Spleen (tissue), 11 donors: ENCODE measurements around the gene SPG11. TPM values are rescaled to one million over a fixed set of nuclear protein-coding genes. Genes with fewer than 3 reads are reported as not detected.

Experiments used
- DNase-seq: peaks from one replicate; pipeline ENCODE4 v3.0.0-alpha.2; 2020
- H3K27ac ChIP-seq, 8 donors: fragments of 200-600 bp; sonication (generic) in 7 of 8; 1 replicate in 4 of 8; 2 replicates in 4 of 8; pipeline versions ENCODE4 v1.5.0 to v1.8.0; 2016 to 2021; ENCODE audit warnings: inconsistent platforms in 4 of 8, mild to moderate bottlenecking in 4 of 8, moderate library complexity in 1 of 8
- H3K27me3 ChIP-seq, 7 donors: fragments of 200-600 bp; sonication (generic) in 6 of 7; replicated peaks in 1 of 7; 1 replicate in 4 of 7; 2 replicates in 3 of 7; pipeline versions ENCODE4 v1.5.0 to v1.8.0; 2016 to 2021; ENCODE audit warnings: inconsistent platforms in 3 of 7, mild to moderate bottlenecking in 1 of 7
- H3K36me3 ChIP-seq, 6 donors: fragments of 200-600 bp; sonication (generic) in 5 of 6; 1 replicate in 4 of 6; 2 replicates in 2 of 6; pipeline versions ENCODE4 v1.5.0 to v1.8.0; 2016 to 2021; ENCODE audit warnings: inconsistent platforms in 2 of 6
- H3K4me1 ChIP-seq, 6 donors: fragments of 200-600 bp; sonication (generic) in 5 of 6; 1 replicate in 3 of 6; 2 replicates in 3 of 6; pipeline versions ENCODE4 v1.5.0 to v1.8.0; 2016 to 2021; ENCODE audit warnings: inconsistent platforms in 3 of 6
- H3K4me3 ChIP-seq, 8 donors: fragments of 200-600 bp; sonication (generic) in 7 of 8; 1 replicate in 4 of 8; 2 replicates in 4 of 8; pipeline versions ENCODE4 v1.5.0 to v1.8.0; 2016 to 2021; ENCODE audit warnings: inconsistent platforms in 4 of 8, mild to moderate bottlenecking in 4 of 8, moderate library complexity in 2 of 8
- H3K9me3 ChIP-seq, 8 donors: fragments of 200-600 bp; sonication (generic) in 7 of 8; 1 replicate in 4 of 8; 2 replicates in 4 of 8; pipeline versions ENCODE4 v1.5.0 to v1.8.0; 2016 to 2021; ENCODE audit warnings: inconsistent platforms in 4 of 8
- CTCF ChIP-seq, 11 experiments: fragments of 200-600 bp in 7 of 11; fragments of 450-650 bp in 4 of 11; sonication (generic) in 4 of 11; IDR thresholded peaks in 8 of 11; conservative IDR thresholded peaks in 3 of 11; 1 replicate in 7 of 11; 2 replicates in 4 of 11; pipeline versions ENCODE4 v1.4.0 to v1.8.0; 2016 to 2021; ENCODE audit warnings: antibody characterized with exemption in 11 of 11, inconsistent platforms in 4 of 11, mild to moderate bottlenecking in 1 of 11
- POLR2A ChIP-seq, 3 donors: fragments of 450-650 bp; IDR thresholded peaks; one replicate each; pipeline ENCODE4 v1.5.1; 2017; ENCODE audit warnings: antibody characterized with exemption in 3 of 3, mild to moderate bottlenecking in 1 of 3
- POLR2AphosphoS5 ChIP-seq, 3 donors: sonication (generic); formaldehyde crosslinking; IDR thresholded peaks; one replicate each; pipeline ENCODE4 v1.5.1; 2017; ENCODE audit warnings: antibody characterized with exemption in 3 of 3
- WGBS, 5 donors: extraction: QIAGEN DNeasy Blood & Tissue Kit in 3 of 5; methylation state at CpG; one replicate each; pipeline versions ENCODE4 v1.1.5 to v1.1.7; 2013 to 2018; 5-methylcytosine and 5-hydroxymethylcytosine counted together
- intact Hi-C: fragments of 100-400 bp; cut with DNase I; formaldehyde crosslinking; loops from one replicate; pipeline ENCODE4 v1.15.0; 2023; ENCODE audit warnings: low total_unique reads
- polyA plus RNA-seq, 3 donors: library from polyadenylated mRNA; stranded (reverse); fragments of 200-250 nt; gene quantifications; one replicate each; pipeline ENCODE4 v1.2.1, GENCODE V29; 2013
- total RNA-seq, 7 donors: library from RNA; depleted of rRNA in 3 of 7; stranded (reverse); fragments of >200 nt in 3 of 7; fragmentation: NEBNext Ultra II Directional in 4 of 7; extraction: Animal tissue kit (Norgen Biotek cat#: 25700) in 4 of 7; gene quantifications; one replicate each; pipeline versions ENCODE4 v1.1.0 to v1.2.1, GENCODE V29; 2016 to 2021
- donor health status: healthy with polysubstance abuse.
- donor health status: DM: no; HTN: no; CAD: no; lungs with moderate emphysema.
- donor health status: DM: no; HTN: no; CAD: no.
- donor health status: Bipolar disorder and iron deficiency.
- donor health status: healthy.
- donor health status: DM: no; HTN: no; CAD: no.
- donor health status: DM: yes; HTN: yes; CAD: no.

Gene SPG11
- total and polyA plus RNA-seq, 10 donors: 37.4 to 218 (median 143) TPM

GRCh38 chr15:44580105-44580504, 83.4 kb downstream of the SPG11 start:
- WGBS, 5 donors: 95 to 100% (median 96%) methylated on average over 2 of the region's 2 CpGs
- Histone ChIP-seq H3K4me1 (peaks cover 3 to 16% (median 12%) of the 10 kb centered on the region in 6 donors), H3K36me3 (peaks cover 0 to 99% (median 42%) of the 10 kb centered on the region in 6 donors), H3K27me3 (no peaks in the 10 kb centered on the region), H3K27ac (no peak overlapping the region), H3K4me3 (no peak overlapping the region), H3K9me3 (no peaks in the 10 kb centered on the region)
- intact Hi-C loops: no loop called here
- no peak for DNase-seq
- TF ChIP-seq POLR2AphosphoS5 (IDR thresholded peaks at IDR 0.05) (no peak), POLR2A (IDR thresholded peaks at IDR 0.05) (no peak), CTCF (IDR thresholded peaks at IDR 0.05 in 8 of 11, conservative IDR thresholded peaks at IDR 0.05 in 3 of 11) (no peak)

- intact Hi-C loops: no loop called here
These were observed 88.7 kb downstream of the SPG11 start for GRCh38 chr15:44574734-44575133.

GRCh38 chr15:44573386-44573785, 90.1 kb downstream of the SPG11 start:
- Histone ChIP-seq H3K9me3 (no peaks in the 10 kb centered on the region), H3K27ac (peak overlapping the region in 2 of 8 donors; percentile 2 to 38), H3K4me1 (peaks cover 2 to 4% (median 3%) of the 10 kb centered on the region in 6 donors), H3K36me3 (peaks cover 0 to 100% (median 53%) of the 10 kb centered on the region in 6 donors), H3K27me3 (no peaks in the 10 kb centered on the region), H3K4me3 (no peak overlapping the region)
- DNase-seq: no peak
- TF ChIP-seq POLR2A (IDR thresholded peaks at IDR 0.05): no peak
- TF ChIP-seq CTCF (IDR thresholded peaks at IDR 0.05 in 8 of 11, conservative IDR thresholded peaks at IDR 0.05 in 3 of 11): no peak
- TF ChIP-seq POLR2AphosphoS5 (IDR thresholded peaks at IDR 0.05): no peak
- intact Hi-C loops: no loop called here
- 66 to 90% (median 70%) methylated on average over 6 of the region's 6 CpGs for WGBS, 5 donors

More at GRCh38 chr15:44574734-44575133, 88.7 kb downstream of the SPG11 start:
- H3K4me1 ChIP-seq: peaks cover 3 to 16% (median 12%) of the 10 kb centered on the region in 6 donors
- 69 to 91% (median 84%) methylated on average over 1 of the region's 1 CpG for WGBS, 5 donors
- no peak overlapping the region for H3K4me3 ChIP-seq
- peaks cover 0 to 99% (median 40%) of the 10 kb centered on the region in 6 donors for H3K36me3 ChIP-seq
- no peaks in the 10 kb centered on the region for H3K27me3 ChIP-seq
- H3K9me3 ChIP-seq: no peaks in the 10 kb centered on the region
- TF ChIP-seq POLR2A (IDR thresholded peaks at IDR 0.05) (no peak), CTCF (IDR thresholded peaks at IDR 0.05 in 8 of 11, conservative IDR thresholded peaks at IDR 0.05 in 3 of 11) (no peak), POLR2AphosphoS5 (IDR thresholded peaks at IDR 0.05) (no peak)
- no peak for DNase-seq
- peak overlapping the region in 1 of 8 donors; percentile 28 for H3K27ac ChIP-seq

GRCh38 chr15:44570361-44570760, 93.1 kb downstream of the SPG11 start:
- DNase-seq: no peak
- Histone ChIP-seq H3K36me3 (peaks cover 5 to 100% (median 82%) of the 10 kb centered on the region in 6 donors), H3K9me3 (peaks cover 0 to 5% (median 4%) of the 10 kb centered on the region in 8 donors), H3K4me3 (no peak overlapping the region), H3K4me1 (no peaks in the 10 kb centered on the region), H3K27me3 (no peaks in the 10 kb centered on the region), H3K27ac (peak overlapping the region in 1 of 8 donors; percentile 5)
- WGBS, 5 donors: 86 to 98% (median 96%) methylated on average over 3 to 4 of the region's 4 CpGs
- peak; percentile 11 to 25 (median 12) for TF ChIP-seq POLR2AphosphoS5 (IDR thresholded peaks at IDR 0.05)
- no peak for TF ChIP-seq POLR2A (IDR thresholded peaks at IDR 0.05)
- intact Hi-C loops: no loop called here
